ENCODE results near the gene C5orf15.
A peak's percentile ranks its signal among the peaks of the same experiment; 100 is the strongest.

GRCh38 chr5:134004626-134005416 is 36.4 kb upstream of the C5orf15 start, which contains the start of gene VDAC1:
- TF ChIP-seq CTCF (IDR thresholded peaks at IDR 0.05; ENCODE audit: poor library complexity, severe bottlenecking) (peak; percentile 39), EP300 (conservative IDR thresholded peaks at IDR 0.05; ENCODE audit: poor library complexity, severe bottlenecking) (peak; percentile 61), REST (IDR thresholded peaks at IDR 0.05; ENCODE audit: borderline replicate concordance) (peak; percentile 33), POLR2AphosphoS5 (IDR thresholded peaks at IDR 0.05) (peak; percentile 80), EZH2 (IDR thresholded peaks at IDR 0.05; ENCODE audit: borderline replicate concordance, insufficient read depth, low read length, poor library complexity, severe bottlenecking) (no peak), SMC3 (conservative IDR thresholded peaks at IDR 0.05; ENCODE audit: poor library complexity) (peak; percentile 13), RAD21 (conservative IDR thresholded peaks at IDR 0.05) (peak; percentile 23)
